ENCODE results near the gene RAB29. TPM values are rescaled to one million over a fixed set of nuclear protein-coding genes. Genes with fewer than 3 reads are reported as not detected.

The RAB29 gene
- polyA plus RNA-seq, 2 donors = 3.3 to 5.0 TPM

DNA sequence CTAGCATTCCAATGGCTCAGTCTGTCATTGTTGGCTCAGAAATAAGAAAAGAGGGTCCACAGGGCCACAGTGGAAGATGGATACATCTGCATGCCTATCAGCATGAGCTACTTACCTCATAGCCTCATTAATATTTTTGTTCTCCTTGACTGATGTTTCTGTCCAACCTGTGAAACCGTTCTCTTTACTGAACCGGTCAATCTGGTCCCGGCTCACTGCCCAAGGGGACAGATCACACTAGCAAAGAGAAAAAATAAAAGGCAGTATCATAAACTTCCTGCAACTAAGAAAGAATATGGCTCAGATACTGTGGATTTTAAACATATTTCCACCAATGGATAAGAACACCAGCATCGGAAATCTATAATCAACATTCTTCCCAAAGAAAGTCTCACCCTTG is 4.7 kb downstream of the RAB29 start:
- 66 to 80% methylated on average over 4 of the region's 4 CpGs for WGBS, 2 donors
- Histone ChIP-seq H3K27me3 (ENCODE audit: control insufficient read depth in 1 of 2, insufficient read depth in 2 of 2, low read length in 2 of 2) (no peaks in the 10 kb centered on the region), H3K4me3 (ENCODE audit: low read depth in 1 of 2, low read length in 2 of 2) (no peak overlapping the region), H3K9me3 (ENCODE audit: control insufficient read depth in 2 of 2, insufficient read depth in 1 of 2, low read depth in 1 of 2, low read length in 1 of 2) (no peaks in the 10 kb centered on the region), H3K36me3 (ENCODE audit: control insufficient read depth in 2 of 2, insufficient read depth in 2 of 2, low read length in 1 of 2) (peaks cover 0 to 2% of the 10 kb centered on the region in 2 donors), H3K27ac (ENCODE audit: low read depth in 2 of 2, low read length in 1 of 2) (no peak overlapping the region), H3K4me1 (ENCODE audit: control insufficient read depth in 2 of 2, insufficient read depth in 2 of 2, low read length in 1 of 2) (peaks cover 0 to 5% of the 10 kb centered on the region in 2 donors)

DNA sequence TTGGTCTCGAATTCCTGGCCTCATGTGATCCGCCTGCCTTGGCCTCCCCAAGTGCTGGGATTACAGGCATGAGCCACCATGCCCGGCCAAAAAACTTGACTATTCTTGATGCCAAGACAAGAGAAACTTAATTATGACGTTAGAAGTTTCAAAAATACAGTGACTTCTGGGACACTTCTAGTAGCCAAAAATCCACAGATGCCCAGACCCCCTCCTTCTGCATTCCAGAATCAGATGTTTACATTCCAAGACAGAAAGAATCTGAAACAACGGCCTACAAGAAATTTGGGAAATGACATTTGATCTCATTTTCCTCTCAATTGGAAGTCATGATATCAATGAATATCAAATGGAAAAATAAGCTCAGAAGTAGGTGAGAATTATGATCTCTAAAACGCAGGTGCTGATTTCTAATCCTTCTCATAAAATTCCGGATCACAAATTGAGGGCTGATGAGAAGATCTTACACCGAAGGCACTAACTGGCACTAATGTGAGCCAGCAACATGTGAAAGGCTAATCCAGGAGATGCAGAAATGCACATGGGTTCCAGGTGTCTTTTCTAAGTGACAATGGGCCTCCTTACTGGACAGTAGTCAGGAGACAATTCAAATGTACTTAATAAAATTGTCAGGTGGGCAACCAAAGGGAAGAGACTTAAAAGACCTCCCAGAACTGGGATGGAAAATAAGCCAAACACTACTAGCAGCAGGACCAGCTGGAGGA is 5.5 kb downstream of the RAB29 start:
- H3K4me3 ChIP-seq (ENCODE audit: low read depth in 1 of 2, low read length in 2 of 2) = no peak overlapping the region

DNA sequence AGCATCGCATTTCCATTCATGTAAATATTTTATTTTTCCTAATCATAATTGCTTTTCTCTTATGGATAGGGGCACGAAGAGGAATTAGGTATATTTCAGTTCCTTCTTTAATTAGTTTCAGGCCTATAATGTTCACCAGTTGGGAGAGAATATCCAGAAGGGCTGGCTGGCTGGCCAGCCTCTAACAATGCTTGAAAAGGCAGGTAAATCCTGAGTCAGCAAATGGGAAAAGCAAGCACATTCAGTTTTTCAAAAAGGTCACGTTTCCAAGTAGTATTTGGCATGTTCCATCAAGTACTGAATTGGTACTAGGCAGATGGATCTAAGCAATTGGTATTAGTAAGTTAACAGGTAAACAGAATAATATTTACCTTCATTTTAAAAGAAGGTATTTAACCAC is 8.0 kb downstream of the RAB29 start:
- Histone ChIP-seq H3K4me3 (ENCODE audit: low read depth in 1 of 2, low read length in 2 of 2) (no peak overlapping the region), H3K36me3 (ENCODE audit: control insufficient read depth in 2 of 2, insufficient read depth in 2 of 2, low read length in 1 of 2) (peaks cover 0 to 2% of the 10 kb centered on the region in 2 donors), H3K27ac (ENCODE audit: low read depth in 2 of 2, low read length in 1 of 2) (no peak overlapping the region), H3K4me1 (ENCODE audit: control insufficient read depth in 2 of 2, insufficient read depth in 2 of 2, low read length in 1 of 2) (no peaks in the 10 kb centered on the region), H3K9me3 (ENCODE audit: control insufficient read depth in 2 of 2, insufficient read depth in 1 of 2, low read depth in 1 of 2, low read length in 1 of 2) (no peaks in the 10 kb centered on the region), H3K27me3 (ENCODE audit: control insufficient read depth in 1 of 2, insufficient read depth in 2 of 2, low read length in 2 of 2) (no peaks in the 10 kb centered on the region)
- WGBS, 2 donors = 70 to 72% methylated on average over 3 of the region's 3 CpGs

More for the DNA sequence above, 5.5 kb downstream of the RAB29 start:
- Histone ChIP-seq H3K36me3 (ENCODE audit: control insufficient read depth in 2 of 2, insufficient read depth in 2 of 2, low read length in 1 of 2) (peaks cover 0 to 2% of the 10 kb centered on the region in 2 donors), H3K27ac (ENCODE audit: low read depth in 2 of 2, low read length in 1 of 2) (no peak overlapping the region), H3K4me1 (ENCODE audit: control insufficient read depth in 2 of 2, insufficient read depth in 2 of 2, low read length in 1 of 2) (peaks cover 0 to 5% of the 10 kb centered on the region in 2 donors), H3K9me3 (ENCODE audit: control insufficient read depth in 2 of 2, insufficient read depth in 1 of 2, low read depth in 1 of 2, low read length in 1 of 2) (no peaks in the 10 kb centered on the region), H3K27me3 (ENCODE audit: control insufficient read depth in 1 of 2, insufficient read depth in 2 of 2, low read length in 2 of 2) (no peaks in the 10 kb centered on the region)
- WGBS, 2 donors = 76 to 77% methylated on average over 8 of the region's 8 CpGs

DNA sequence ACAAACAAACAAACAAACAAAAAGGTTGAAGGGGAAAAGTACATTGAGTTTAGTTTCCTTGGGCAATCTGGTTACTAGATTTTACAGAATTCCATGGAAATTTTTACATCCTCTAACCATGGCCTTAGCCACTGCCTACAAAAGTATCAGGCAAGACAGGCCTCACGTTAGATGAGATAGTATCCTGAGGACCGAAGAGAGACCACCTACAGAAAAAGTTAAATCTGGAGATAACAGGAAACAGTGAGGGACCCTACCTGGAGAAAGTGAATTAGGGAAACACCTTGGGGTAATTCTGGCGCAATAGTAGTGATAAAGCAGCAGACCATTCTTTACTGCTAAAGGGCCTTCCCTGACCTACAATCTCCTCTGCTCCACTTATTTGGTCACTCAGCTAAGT is 8.7 kb downstream of the RAB29 start:
- 85 to 94% methylated on average over 3 of the region's 3 CpGs for WGBS, 2 donors

DNA sequence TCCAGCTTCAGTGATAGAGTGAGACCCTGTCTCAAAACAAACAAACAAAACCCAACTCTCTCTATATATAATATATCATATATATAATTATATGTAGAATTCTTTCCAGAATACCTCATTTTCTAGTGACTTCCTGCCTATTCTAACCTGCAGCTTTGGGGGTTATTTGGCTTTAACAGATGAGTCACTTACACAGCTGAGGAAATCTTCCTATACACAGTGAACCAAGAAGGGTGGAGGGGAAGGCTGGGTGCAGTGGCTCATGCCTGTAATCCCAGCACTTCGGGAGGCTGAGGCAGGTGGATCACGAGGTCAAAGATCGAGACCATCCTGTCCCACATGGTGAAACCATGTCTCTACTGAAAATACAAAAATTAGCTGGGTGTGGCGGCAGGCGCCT is 9.2 kb downstream of the RAB29 start:
- Histone ChIP-seq H3K27ac (ENCODE audit: low read depth in 2 of 2, low read length in 1 of 2) (no peak overlapping the region), H3K36me3 (ENCODE audit: control insufficient read depth in 2 of 2, insufficient read depth in 2 of 2, low read length in 1 of 2) (no peaks in the 10 kb centered on the region), H3K27me3 (ENCODE audit: control insufficient read depth in 1 of 2, insufficient read depth in 2 of 2, low read length in 2 of 2) (no peaks in the 10 kb centered on the region), H3K9me3 (ENCODE audit: control insufficient read depth in 2 of 2, insufficient read depth in 1 of 2, low read depth in 1 of 2, low read length in 1 of 2) (no peaks in the 10 kb centered on the region), H3K4me3 (ENCODE audit: low read depth in 1 of 2, low read length in 2 of 2) (no peak overlapping the region), H3K4me1 (ENCODE audit: control insufficient read depth in 2 of 2, insufficient read depth in 2 of 2, low read length in 1 of 2) (no peaks in the 10 kb centered on the region)
- WGBS, 2 donors = 59 to 62% methylated on average over 5 of the region's 5 CpGs

More for the DNA sequence above, 8.7 kb downstream of the RAB29 start:
- H3K9me3 ChIP-seq (ENCODE audit: control insufficient read depth in 2 of 2, insufficient read depth in 1 of 2, low read depth in 1 of 2, low read length in 1 of 2) = no peaks in the 10 kb centered on the region
- H3K36me3 ChIP-seq (ENCODE audit: control insufficient read depth in 2 of 2, insufficient read depth in 2 of 2, low read length in 1 of 2) = peaks cover 0 to 2% of the 10 kb centered on the region in 2 donors
- H3K4me1 ChIP-seq (ENCODE audit: control insufficient read depth in 2 of 2, insufficient read depth in 2 of 2, low read length in 1 of 2) = no peaks in the 10 kb centered on the region
- H3K27ac ChIP-seq (ENCODE audit: low read depth in 2 of 2, low read length in 1 of 2) = no peak overlapping the region
- no peaks in the 10 kb centered on the region for H3K27me3 ChIP-seq (ENCODE audit: control insufficient read depth in 1 of 2, insufficient read depth in 2 of 2, low read length in 2 of 2)
- no peak overlapping the region for H3K4me3 ChIP-seq (ENCODE audit: low read depth in 1 of 2, low read length in 2 of 2)

DNA sequence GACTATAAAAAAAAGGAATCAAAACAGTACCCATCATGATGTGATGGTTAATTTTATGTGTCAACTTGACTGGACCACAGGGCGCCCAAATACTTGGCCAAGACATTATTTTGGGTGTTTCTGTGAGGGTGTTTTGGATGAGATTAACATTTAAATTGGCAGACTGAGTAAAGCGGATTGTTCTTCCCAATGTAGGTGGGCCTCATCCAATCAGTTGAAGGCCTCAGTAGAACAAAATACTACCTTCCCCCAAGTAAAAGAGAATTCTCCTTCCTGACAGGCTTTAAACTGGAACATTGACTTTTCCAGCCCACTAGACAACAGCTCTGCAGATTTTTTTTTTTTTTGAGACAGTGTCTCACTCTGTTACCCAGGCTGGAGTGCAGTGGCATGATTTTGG is 10.7 kb downstream of the RAB29 start:
- no peak overlapping the region for H3K4me3 ChIP-seq (ENCODE audit: low read depth in 1 of 2, low read length in 2 of 2)
- no peaks in the 10 kb centered on the region for H3K4me1 ChIP-seq (ENCODE audit: control insufficient read depth in 2 of 2, insufficient read depth in 2 of 2, low read length in 1 of 2)
- 94 to 95% methylated on average over 2 of the region's 2 CpGs for WGBS, 2 donors
- no peaks in the 10 kb centered on the region for H3K9me3 ChIP-seq (ENCODE audit: control insufficient read depth in 2 of 2, insufficient read depth in 1 of 2, low read depth in 1 of 2, low read length in 1 of 2)
- H3K36me3 ChIP-seq (ENCODE audit: control insufficient read depth in 2 of 2, insufficient read depth in 2 of 2, low read length in 1 of 2) = no peaks in the 10 kb centered on the region
- no peaks in the 10 kb centered on the region for H3K27me3 ChIP-seq (ENCODE audit: control insufficient read depth in 1 of 2, insufficient read depth in 2 of 2, low read length in 2 of 2)
- H3K27ac ChIP-seq (ENCODE audit: low read depth in 2 of 2, low read length in 1 of 2) = no peak overlapping the region

DNA sequence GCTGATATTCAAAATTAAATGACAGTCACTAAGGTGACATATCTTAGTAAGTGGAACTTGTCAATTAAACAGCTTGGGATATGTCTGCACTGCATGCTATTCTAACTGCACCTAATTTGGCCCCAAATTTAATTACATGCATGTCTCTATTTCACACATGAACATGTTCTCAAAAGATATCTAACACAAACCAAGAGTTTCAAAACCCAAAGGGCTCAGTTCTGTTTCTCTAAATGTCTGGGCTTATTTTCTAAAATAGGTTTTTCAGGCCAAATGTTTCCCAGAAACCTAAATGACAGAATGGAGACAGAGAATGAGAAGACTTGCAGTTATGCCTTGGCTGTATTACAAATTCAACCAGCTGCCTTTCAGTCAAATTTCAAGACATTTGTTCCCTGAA is 11.3 kb downstream of the RAB29 start:
- Histone ChIP-seq H3K27ac (ENCODE audit: low read depth in 2 of 2, low read length in 1 of 2) (no peak overlapping the region), H3K9me3 (ENCODE audit: control insufficient read depth in 2 of 2, insufficient read depth in 1 of 2, low read depth in 1 of 2, low read length in 1 of 2) (no peaks in the 10 kb centered on the region), H3K4me3 (ENCODE audit: low read depth in 1 of 2, low read length in 2 of 2) (no peak overlapping the region), H3K4me1 (ENCODE audit: control insufficient read depth in 2 of 2, insufficient read depth in 2 of 2, low read length in 1 of 2) (no peaks in the 10 kb centered on the region), H3K27me3 (ENCODE audit: control insufficient read depth in 1 of 2, insufficient read depth in 2 of 2, low read length in 2 of 2) (no peaks in the 10 kb centered on the region), H3K36me3 (ENCODE audit: control insufficient read depth in 2 of 2, insufficient read depth in 2 of 2, low read length in 1 of 2) (no peaks in the 10 kb centered on the region)

DNA sequence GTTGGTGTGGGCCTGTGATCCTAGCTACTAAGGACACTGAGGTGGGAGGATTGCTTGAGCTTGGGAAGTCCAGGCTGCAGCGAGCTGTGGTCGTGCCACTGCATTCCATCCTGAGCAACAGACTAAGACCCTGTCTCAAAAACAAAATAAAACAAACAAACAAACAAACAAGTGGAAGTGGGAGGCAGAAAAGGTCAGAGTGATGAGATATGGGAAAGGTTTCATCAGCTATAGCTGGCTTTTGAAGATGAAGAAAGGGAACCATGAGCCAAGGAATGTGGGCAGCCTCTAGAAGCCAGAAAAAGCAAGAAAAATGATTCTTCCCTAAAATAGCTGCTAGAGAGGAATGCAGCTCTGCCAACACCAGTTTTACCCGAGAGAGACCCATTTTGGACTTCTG is 14.7 kb downstream of the RAB29 start:
- Histone ChIP-seq H3K27ac (ENCODE audit: low read depth in 2 of 2, low read length in 1 of 2) (no peak overlapping the region), H3K9me3 (ENCODE audit: control insufficient read depth in 2 of 2, insufficient read depth in 1 of 2, low read depth in 1 of 2, low read length in 1 of 2) (no peaks in the 10 kb centered on the region)
- WGBS, 2 donors = 88 to 94% methylated on average over 3 of the region's 3 CpGs

DNA sequence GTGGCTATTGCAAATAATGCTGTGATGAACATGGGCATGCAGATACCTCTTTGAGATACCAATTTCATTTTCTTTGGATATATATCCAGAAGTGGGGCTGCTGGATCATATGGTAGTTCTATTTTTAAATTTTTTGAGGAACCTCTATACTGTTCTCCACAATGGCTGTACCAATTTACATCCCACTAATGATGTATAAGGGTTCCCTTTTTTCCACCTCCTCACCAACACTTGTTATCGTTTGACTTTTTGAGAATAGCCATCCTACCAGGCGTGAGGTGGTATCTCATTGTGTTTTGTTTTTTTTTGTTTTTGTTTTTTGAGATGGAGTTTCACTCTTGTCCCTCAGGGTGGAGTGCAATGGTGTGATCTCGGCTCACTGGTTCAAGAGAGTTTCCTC is 18.7 kb downstream of the RAB29 start:
- Histone ChIP-seq H3K9me3 (ENCODE audit: control insufficient read depth in 2 of 2, insufficient read depth in 1 of 2, low read depth in 1 of 2, low read length in 1 of 2) (no peaks in the 10 kb centered on the region), H3K4me3 (ENCODE audit: low read depth in 1 of 2, low read length in 2 of 2) (no peak overlapping the region), H3K27me3 (ENCODE audit: control insufficient read depth in 1 of 2, insufficient read depth in 2 of 2, low read length in 2 of 2) (no peaks in the 10 kb centered on the region), H3K4me1 (ENCODE audit: control insufficient read depth in 2 of 2, insufficient read depth in 2 of 2, low read length in 1 of 2) (no peaks in the 10 kb centered on the region), H3K27ac (ENCODE audit: low read depth in 2 of 2, low read length in 1 of 2) (no peak overlapping the region), H3K36me3 (ENCODE audit: control insufficient read depth in 2 of 2, insufficient read depth in 2 of 2, low read length in 1 of 2) (no peaks in the 10 kb centered on the region)
- WGBS, 2 donors = 93 to 96% methylated on average over 3 of the region's 3 CpGs

More for the DNA sequence above, 14.7 kb downstream of the RAB29 start:
- H3K4me3 ChIP-seq (ENCODE audit: low read depth in 1 of 2, low read length in 2 of 2) = no peak overlapping the region
- no peaks in the 10 kb centered on the region for H3K4me1 ChIP-seq (ENCODE audit: control insufficient read depth in 2 of 2, insufficient read depth in 2 of 2, low read length in 1 of 2)
- H3K36me3 ChIP-seq (ENCODE audit: control insufficient read depth in 2 of 2, insufficient read depth in 2 of 2, low read length in 1 of 2) = no peaks in the 10 kb centered on the region
- H3K27me3 ChIP-seq (ENCODE audit: control insufficient read depth in 1 of 2, insufficient read depth in 2 of 2, low read length in 2 of 2) = no peaks in the 10 kb centered on the region

DNA sequence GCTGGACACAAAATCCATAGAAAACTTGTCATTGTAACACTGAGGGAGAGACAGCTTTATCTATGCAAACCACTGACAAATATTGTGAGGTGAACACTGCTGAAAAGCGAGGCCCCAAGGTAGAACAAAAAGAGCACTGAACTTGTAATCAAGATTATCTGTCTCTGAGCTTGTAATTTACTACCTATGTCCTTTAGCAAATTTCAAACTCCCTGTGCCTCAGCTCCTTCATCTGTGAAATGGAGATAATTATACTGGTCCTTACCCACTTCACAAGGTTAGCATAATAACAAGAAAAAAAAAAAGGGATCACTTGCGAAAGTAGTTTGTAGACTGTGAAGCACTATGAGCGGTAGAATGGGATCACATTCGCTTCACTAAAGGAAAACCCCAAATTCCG is 20.4 kb downstream of the RAB29 start:
- H3K4me3 ChIP-seq (ENCODE audit: low read depth in 1 of 2, low read length in 2 of 2) = no peak overlapping the region
- no peaks in the 10 kb centered on the region for H3K27me3 ChIP-seq (ENCODE audit: control insufficient read depth in 1 of 2, insufficient read depth in 2 of 2, low read length in 2 of 2)
- no peaks in the 10 kb centered on the region for H3K9me3 ChIP-seq (ENCODE audit: control insufficient read depth in 2 of 2, insufficient read depth in 1 of 2, low read depth in 1 of 2, low read length in 1 of 2)
- no peaks in the 10 kb centered on the region for H3K36me3 ChIP-seq (ENCODE audit: control insufficient read depth in 2 of 2, insufficient read depth in 2 of 2, low read length in 1 of 2)
- WGBS, 2 donors = 77 to 81% methylated on average over 5 of the region's 5 CpGs
- H3K4me1 ChIP-seq (ENCODE audit: control insufficient read depth in 2 of 2, insufficient read depth in 2 of 2, low read length in 1 of 2) = no peaks in the 10 kb centered on the region
- no peak overlapping the region for H3K27ac ChIP-seq (ENCODE audit: low read depth in 2 of 2, low read length in 1 of 2)
